Measurements from ENCODE around the gene ELP4.

The ELP4 gene

DNA sequence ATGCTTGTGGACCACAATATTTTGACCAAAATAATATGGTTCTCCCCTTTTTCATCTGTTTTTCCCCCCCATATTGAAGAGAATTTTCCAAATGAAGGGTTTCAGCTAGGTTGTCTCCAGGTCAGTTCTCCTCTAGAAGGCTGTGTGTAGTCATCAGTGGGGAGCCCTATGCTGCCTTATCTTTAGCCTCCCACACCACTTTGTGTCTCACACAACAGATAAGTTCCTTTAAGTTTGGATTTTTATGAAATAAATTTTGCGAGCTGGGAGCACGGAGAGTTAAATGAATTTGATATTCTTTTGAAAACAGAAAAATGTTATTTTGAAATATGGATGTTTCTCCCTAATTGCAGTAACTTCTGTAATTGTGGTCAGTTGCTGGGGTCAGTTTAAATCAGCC is 272.7 kb downstream of the ELP4 start:
- no peak for DNase-seq

DNA sequence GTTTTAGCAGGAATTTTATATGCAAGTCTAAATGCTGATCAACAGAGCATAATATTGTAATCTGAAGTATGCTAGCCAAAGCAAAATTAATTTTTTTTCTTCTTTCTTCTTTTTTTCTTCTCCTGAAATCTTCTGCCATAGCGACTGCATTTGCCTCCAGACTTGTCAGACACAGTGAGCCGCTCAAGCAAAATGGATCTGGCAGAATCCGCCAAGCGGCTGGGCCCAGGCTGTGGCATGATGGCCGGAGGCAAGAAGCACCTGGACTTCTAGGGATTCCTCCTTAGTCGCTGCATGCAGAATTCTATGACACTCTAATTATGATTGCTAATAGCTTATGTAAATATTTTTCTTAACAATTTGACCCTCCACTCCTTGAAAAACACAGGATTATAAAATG is 273.7 kb downstream of the ELP4 start:
- DNase-seq, result no peak

DNA sequence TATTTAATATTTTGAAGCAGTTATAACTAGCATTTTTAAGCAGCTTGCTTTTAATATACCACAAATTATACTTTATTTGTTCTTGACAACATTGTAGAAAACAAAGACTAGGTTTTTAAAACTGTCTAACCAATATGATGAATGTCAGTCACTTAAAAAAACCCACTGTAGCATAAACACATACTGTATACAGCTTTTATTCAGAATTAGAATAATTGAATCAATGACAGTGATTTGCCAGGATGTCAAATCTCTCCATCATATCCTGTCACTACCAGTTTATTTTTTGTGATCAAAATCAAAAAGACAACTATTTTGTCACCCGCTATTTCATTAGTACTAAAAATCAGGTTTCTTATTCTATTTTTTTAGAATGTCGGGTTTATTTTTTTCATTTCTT is 275.0 kb downstream of the ELP4 start:
- DNase-seq, result no peak

DNA sequence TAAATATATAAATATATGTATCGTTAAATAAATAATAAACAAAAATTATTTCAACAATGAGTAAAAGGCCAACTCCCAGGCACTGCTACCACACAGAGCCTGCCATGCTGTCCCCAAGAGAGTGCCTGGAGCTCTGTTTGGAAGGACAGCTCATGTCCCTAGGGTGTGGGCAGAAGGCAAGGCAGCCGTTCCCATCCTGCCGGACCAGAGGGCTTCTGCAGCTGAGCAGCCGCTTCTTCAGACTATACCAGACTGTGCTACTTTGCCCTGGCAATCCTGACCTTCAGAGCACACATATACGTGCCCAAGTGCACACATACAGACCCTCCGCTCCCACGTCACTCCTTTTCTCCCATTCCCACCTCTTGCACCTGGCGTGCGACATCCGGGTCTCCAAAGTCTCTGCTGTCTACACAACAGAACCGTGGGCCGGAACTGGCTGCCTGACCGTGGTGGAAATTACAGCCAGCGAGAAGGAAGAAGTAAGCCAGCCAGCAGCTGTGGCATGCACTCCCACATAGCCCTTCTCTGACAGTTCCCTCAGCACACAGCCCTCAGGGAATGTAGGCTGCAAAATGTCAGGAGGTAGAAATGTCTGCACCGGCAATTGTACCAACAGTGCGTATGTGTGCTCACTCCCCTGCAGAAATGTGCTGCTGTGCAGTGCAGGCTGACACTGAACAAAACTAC is 277.6 kb downstream of the ELP4 start:
- DNase-seq, result no peak

DNA sequence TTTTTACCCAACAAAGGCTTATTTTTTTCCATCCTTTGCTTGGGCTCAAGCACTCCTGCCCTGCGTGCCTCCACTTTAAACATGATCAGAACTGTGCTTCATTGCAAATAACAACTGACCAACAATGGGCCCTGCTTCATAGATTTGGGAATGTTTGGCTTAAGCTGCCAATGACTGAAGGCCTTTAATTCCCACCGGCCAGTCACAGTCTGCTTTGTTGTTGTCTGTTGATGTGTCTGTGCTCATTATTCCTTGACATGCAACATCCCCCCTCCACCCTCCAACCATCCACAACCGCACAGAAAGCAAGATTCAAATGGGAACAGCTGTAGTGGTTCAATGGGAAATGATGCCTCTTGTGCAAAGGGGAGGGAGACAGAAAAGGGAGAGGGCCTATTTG is 278.5 kb downstream of the ELP4 start:
- no peak for DNase-seq

DNA sequence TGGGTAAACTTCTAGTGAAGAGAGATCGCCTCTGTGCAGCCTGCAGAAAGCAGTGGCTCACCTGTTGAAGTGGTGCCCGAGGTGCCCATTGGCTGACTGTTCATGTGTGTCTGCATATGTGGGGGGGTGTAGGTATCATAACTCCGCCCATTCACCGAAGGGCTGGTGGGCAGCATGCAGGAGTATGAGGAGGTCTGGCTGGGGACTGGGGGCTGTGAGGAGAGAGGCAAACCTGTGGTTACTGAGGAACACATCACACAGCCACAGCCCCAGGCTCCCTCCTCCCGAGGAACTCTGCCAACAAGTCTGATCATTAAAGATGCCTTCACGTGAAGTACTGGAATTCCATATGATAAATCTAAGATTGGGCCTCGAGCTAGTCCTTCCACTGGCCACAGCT is 281.1 kb downstream of the ELP4 start:
- no peak for DNase-seq

DNA sequence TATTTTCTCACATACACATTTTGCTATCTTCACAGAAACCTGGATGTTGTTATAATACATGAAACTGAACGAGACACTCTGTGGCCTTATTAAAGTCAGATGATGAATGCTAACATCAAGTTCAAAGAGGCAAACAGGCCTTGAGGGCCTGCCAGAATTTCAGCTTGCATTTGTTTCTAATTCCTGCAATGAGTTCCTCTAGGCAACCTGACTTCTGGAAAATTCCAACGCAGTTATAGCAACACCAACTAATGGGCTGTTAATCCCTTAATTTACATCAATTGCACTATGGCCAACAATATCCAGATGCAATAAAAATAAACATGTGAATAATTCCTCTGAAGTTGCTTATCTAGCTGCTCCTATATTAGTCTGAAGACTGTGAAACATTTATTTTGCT is 282.5 kb downstream of the ELP4 start:
- DNase-seq, result no peak

DNA sequence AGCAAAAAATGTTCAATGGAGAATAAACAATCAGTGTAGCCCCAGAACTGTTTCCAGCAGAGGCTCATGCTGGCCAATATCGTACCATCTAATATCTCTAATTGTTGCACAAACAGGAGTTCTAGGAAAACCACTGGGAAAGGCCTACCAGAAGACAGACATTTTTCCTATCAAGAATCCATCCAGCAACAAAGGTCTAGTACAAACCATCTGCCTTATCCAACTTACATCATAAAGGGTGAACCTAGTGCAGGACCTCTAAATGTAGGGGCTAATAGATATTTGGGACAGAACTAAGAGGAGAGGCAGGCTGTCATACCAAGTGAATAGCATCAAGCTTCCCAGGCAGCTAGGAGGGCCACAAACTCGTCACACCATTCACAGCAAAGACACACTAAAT is 282.9 kb downstream of the ELP4 start:
- DNase-seq, result no peak

DNA sequence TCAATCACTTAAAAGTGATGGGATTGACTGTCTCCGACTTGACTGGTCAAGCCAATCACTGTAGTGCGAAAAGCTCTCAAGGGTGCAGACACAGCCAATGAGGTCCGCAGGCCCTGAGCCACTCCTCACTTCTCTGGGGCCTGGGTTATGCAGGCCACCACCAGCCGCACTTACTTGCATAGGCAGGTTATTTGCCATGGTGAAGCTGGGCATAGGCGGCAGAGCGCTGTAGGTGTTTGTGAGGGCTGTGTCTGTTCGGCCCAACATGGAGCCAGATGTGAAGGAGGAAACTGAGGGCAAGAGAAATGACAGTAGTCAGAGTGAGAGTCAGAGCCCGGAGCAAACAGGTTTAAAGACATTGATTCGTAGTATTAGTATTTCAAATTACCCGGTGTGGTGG is 283.7 kb downstream of the ELP4 start:
- no peak for DNase-seq

DNA sequence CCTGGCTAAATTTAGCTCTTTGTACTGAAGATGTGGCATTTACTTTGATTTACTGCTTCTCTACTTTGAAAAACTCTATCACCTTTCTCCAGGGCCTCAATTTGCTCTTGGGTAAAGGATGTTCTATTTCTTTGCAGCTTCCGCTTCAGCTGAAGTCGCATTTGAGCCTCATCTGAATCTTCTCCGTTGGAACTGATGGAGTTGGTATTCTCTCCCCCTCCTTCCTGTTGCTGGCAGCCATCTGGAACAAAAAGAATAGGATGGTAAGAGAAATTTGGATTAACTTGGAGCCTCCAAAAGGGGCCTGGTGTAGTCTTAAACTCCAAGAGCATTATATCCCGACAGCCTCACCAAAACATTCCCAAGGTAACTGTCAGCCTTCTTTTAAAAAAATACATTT is 285.0 kb downstream of the ELP4 start:
- no peak for DNase-seq

DNA sequence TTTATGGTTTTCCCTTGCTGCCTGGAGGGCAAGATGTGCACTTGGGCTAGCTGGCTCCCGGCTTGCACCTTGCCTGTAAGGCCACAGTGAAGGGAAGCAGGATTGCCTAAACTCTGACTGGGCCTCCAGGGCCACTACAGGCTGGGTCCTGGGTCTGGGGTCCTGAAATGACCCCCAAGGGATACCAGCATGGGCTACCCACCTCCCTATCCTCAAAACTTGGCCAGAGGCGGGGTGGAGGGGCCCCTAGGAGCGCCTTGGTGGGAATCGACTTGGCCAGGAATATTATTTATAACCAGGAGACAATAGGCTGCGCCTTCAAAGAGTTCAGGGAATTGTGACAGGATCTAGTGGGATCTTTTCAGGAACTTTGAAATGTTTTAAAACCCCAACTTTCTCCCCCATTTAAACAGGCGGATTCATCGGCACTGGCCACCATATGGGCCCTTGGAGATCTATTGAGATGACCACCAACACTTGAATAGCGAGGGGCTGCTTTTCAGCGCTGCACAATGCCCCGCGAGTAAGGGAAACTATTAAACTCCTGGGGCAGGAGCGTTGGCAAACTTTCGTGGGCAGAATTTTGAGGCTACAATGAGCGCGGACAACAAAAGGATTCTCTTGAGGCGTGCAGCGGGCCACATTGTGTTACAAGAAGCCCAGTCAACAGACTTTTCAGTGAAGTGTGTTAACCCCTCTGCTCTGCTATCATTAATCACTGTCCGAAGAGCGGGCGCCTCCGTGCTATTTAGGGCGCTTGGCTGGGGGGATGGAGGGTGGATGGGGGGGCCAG is 286.3 kb downstream of the ELP4 start:
- DNase-seq, result no peak

DNA sequence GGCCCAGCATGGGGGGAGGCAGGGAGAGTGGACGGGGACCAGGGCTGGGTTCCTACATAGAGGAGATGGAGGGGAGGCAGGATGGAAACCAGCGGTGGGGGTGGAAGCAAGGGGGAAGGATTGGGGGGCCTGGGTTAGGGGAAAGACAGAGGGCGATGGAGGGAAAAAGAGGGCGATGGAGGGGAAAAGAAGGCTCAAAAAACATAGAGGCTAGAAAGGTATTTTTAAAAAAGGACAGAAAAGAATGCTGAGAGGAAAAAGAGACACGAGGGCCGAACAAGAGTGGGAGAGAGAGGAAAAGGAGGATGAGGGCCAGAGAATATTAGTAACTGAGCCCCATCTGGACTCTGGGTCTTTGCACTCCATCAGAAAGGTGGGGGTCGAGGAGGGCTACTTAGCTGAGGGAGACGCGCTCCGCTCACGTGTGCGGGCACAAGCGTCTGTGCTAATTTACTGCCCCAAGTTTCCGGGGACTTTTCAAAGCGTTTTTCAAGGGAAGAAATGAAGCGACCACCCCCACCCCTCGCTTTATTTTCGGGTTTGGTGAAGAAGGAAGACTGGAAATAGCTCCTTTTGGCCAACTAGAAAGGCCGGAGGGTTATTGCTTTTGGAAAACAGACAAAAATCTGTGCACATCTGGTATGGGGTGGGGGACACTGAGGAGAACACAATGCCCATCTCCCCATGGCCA is 287.1 kb downstream of the ELP4 start:
- no peak for DNase-seq

DNA sequence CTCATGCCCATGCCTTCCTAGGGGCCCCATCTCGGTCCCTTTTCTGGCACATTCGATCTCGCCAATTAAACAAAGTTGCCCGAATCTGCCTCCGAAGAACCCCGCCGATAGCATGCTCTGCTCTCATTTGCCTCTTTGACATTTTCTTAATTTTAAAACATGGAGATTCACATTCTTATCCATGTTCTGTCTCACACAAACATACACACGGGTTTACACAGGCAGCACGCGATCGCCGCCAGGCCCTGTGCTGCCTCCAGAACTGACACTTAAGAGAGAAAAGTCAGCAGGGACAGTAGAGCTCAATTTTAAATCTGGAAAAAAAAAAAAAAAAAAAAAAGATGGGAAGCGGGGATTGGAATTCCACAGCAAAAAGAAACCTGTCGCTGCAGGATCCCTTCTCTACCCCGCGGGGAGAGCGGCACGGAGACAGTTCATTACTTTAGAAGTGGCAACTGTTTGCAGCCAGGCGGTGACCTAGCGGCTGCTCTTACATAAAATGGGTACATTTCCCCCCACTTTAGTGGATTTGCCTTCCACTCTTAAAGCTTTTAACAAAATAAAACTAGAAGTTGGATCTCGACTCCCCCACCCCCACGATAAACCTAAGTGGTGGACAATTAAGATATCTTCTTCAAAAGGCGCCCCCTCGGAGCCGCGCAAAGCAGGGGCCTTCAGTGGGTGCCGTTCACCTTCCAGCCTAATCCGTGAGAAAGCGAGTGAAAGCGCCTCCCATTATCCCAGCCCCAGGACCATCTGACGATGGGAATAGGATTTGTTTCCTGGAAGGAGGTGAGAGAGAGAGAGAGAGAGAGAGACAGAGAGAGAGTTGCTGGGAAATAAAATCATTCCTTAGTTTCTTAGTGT is 287.9 kb downstream of the ELP4 start:
- no peak for DNase-seq

DNA sequence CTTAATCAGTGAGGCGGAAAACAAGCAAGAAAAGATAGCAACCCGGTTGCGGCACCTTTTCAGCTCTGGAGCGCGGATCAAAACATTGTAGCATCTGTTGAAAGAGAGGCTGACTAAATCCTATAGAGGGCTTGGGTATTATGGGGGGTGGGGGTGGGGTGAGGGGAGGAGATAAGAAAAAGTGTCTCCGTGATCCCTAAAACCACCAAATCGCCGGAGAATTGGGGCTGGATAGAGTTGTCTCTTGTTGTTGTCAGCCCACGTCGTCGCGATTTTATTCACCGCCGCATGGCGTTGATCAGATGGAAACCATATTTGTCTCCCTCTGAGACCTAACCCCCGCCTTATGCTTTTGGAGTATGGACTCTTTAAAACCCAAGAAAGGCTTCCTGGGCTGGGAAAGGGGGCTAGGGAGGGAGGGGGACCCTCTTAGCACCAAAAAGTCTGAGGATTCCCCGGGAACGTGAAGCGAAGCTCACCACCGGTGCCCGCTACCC is 288.5 kb downstream of the ELP4 start:
- DNase-seq, result no peak

DNA sequence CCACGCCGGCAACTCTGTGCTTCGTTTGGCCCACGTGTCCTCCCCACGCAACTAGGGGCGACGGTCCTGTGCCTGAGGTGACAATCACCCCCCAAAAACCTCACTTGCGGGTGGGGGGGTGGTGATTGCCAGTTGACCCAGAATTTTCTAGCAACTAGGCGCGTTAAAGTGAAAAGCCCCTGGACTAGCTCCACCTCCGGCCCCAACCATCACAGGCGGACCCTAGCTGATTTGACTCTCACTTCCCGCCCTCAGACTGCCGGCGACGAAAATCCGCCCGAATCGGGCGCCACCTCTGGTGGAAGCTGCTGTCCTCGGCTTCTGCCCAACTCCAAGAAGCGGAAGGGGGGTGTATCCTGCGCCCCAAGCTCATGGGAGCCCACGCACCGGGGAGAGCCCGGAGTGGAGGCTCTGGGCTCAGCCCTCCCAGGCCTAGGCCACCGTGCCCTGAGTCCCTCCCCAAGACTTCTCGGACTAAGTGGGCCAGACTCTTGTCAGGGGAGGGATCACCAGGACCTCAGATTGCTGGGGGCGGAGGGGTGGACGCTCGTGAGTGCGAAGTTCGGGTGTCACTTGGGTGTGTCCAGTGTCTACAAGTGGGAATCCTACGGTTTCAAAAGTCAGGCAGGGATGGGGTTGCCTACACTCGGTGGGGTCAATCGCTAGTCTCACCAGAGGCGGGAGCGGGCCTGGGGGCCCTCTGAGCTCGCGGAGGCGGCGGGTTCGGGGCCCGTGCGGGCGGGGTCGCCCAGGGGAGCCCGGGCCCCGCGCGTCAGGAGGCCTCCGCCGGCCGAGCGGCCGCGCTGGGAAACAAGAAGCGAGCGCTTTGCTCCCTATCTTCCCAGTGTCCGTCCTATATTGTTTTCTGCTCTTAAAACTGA is 289.2 kb downstream of the ELP4 start:
- no peak for DNase-seq

DNA sequence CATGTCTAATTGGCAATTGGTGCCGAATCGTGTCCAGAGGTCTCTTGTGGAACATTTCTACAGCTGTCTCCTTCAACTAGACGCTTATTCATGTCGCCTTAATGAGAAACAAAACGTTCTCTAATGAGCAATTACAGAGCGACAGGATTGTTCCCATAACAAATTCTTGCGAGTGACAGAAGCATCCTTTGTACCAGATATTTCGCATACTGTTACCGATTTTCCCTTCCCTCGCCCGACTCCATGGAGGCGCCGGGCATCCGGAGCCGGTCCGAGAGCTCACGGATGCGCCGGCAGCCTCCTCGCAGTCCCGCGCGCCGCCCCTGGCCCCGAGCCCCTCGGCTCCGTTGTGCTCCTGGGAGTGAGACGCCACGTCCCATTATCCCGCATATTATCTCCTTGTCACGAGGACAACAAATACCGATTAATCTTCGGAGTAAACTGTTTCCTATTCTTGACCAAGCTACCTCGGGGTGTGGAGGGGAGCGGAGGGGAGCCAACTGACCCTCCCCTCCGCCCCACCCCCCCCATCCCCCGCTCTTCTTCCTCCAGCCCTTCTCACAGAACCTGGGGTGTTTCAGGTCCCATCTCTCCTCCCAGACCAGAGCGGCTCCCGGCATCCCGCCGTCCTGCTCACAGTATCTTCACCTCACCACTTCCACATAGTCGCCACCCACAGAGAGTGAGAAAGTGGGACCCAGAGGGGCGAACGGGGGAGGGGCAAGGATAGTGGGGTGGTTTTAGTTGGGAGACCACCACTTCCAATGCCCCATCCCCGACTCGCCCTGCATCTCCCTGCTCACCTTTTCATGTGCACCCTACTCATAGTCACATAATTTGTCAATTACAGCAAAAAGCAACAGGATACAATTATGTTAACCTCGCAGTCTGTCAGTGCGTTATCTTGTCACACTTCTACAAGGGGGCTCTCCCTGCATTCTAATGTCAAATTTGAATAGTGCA is 290.1 kb downstream of the ELP4 start:
- DNase-seq, result no peak

DNA sequence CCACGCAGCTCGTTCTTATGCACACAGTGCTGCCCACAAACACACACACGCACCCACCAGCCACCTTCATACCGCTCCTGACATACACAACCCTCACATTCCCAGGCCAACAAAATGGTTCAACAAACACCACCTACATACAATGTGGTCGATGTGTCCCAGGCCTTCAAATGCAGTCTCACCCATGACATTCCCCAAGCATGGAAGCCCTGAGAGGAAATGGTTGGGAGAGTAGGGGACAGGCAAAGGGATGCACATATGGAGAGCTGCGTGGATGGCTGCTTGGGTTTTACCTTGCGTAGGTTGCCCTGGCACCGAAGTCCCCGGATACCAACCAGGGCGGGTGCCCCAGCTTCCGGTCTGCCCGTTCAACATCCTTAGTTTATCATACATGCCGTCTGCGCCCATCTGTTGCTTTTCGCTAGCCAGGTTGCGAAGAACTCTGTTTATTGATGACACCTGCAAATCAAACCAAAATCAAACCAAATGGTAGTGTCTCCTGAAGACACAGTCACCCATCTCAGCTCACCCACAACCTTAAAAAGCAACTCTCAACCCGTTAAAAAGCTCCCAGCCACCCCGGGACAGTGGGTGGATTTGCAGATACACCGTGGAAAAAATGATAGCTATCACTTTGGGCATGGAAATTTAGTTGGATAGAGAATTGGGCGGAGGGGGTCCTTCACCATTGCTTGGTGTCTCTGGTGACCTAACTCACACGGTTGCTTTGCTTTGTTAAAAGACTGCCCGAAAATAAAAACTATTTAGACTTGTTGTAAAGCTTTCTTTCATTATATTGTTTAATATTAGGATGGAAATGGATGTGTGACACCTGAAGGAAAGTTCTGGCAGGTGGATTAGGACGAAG is 291.1 kb downstream of the ELP4 start:
- no peak for DNase-seq

DNA sequence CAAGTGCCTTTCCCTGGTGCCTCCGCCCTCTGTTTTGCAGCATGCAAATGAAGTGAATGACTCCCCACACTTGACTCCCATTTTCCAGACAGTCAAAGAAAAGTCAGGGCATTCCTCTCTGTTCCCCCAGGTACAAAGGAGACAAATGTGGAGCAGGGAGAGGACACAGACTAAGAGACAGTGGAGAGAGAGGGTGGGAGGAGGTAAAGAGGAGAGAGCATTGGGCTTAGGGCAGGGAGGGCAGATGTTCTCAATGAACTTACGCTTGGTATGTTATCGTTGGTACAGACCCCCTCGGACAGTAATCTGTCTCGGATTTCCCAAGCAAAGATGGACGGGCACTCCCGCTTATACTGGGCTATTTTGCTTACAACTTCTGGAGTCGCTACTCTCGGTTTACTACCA is 291.7 kb downstream of the ELP4 start:
- no peak for DNase-seq

DNA sequence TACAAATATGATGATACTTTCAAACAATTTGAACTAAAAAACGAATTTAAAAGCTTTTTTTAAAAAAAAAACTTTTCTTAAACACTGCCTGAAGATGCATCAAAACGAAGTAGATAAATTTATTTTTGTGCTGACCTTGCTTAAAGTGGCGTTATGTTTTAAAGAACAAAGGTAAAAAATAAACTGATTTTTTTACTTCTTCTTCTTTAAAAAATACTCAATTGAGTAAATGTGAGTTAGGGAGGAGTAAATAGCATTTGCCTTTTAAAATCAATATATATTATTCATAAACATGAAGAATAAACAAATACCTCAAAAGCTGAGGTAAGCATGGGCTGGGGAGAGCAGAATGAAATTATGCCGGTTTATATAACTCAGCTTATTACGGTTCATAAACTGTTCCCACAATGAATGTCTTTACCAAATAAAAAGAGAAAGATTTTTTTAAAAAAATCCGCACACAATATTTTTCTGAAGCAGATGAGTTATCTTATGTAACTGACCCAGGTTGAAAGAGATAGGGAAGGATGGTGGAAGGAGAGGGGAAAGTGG is 292.5 kb downstream of the ELP4 start:
- DNase-seq, result no peak

All from NCI-H1694 treated with DMSO at 0.1 percent for 48 hours (cell line).